ENCODE results near the gene SZT2. TPM values are rescaled to one million over a fixed set of nuclear protein-coding genes. Genes with fewer than 3 reads are reported as not detected.
"Not testable (repeated sequence)": the region's sequence is repeated elsewhere in the genome, so short reads cannot be mapped to it uniquely, and the experiment has no call there.

The SZT2 gene
- total RNA-seq, 1 donor from 2014 or later, result 17.3 TPM

DNA sequence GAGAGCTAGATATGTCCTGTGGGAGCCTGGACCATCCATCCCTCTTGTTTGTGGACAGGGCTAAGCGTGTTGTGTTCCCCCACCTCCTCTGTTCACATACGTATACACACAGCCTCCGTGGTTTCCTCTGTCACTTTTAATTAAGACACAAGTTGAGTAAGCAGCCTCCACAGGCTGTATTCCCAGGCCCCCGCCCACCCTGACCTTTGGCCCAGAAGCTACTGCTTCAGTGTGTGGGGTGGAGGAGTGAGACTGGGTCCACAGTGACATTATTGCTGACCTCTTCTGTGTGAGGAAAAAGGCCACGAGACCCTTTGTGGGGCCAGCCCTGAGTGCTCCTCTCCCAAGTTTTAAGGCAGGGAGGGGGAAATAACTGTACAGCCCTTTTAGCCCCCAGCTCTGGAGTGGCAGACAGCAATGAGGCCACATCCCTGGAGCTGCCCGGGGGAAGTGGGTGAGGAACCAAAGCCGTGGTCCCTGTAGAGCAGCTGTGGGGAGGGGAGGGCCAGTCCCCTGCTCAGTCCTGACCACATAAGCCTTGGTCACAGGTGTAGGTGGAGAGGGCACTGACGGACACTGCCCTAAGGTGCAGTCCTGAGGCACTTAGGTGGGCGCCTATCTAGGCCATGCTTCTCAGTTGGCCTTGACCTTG is 26.3 kb upstream of the SZT2 start:
- DNase-seq, result no peak

DNA sequence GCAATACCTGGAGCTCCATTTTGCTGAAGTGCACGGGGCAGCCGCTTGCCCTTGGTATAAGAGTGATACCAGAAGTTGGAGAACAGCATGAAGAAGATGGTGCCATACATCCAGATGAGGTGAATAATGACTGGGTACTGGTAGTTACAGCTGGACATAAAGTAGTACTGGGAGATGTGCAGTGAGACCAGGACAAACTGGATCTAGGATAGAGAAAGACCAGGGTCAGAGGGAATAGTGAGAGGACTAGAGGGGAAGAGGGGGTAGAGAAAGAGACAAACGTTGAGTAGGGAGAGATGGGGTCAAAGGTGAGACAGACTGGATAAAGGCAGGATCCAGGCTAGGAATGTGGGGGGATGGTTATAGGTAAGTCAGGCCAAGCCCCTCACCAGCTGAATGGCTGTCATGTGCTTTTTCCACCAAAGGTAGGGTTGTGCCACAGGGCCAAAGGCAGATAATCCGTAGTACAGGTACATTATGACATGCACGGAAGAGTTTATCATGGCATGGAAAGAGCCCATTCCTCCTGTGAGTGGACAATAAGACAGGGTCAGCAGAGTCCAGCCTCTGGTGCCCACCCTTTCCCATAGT is 25.7 kb upstream of the SZT2 start:
- DNase-seq, result no peak

DNA sequence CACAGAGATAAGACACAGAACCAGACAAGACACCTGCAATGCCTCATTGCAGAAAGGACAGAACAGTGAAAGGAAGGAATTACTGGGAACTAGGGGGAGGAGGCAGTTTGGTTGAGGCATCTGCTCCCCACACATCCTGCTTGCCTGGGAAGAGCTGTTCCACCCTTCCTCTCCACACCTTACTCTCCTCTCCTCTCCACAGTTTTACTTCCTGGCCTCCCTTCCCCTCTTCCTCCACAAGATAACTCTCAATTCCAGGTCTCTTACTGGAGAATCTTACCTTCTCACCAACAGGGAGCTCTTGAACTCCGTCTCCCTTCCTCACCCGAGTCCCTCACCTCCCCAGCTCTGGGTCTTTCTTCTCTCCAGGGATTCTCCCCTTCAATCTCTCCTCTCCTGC is 24.0 kb upstream of the SZT2 start:
- DNase-seq, result no peak

DNA sequence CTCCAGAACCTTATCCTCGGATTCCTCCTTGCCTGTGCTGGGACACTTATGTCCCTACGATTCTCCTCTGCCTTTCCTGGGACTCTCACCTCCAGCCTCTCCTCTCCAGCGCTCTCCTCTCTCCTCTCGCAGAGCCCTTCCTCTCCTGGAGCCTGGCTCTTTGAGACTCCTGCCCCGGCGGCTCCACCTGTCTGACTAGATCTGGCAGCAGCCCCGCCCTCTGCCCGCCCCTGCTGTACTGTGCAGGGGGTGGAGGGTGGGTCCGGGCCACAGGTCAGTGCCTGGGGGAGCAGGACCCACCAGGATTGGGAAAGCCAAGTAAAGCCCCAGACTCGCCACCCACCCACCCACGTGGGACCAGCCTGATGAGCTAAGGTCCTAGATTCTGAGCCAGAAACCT is 23.5 kb upstream of the SZT2 start:
- DNase-seq, result no peak

DNA sequence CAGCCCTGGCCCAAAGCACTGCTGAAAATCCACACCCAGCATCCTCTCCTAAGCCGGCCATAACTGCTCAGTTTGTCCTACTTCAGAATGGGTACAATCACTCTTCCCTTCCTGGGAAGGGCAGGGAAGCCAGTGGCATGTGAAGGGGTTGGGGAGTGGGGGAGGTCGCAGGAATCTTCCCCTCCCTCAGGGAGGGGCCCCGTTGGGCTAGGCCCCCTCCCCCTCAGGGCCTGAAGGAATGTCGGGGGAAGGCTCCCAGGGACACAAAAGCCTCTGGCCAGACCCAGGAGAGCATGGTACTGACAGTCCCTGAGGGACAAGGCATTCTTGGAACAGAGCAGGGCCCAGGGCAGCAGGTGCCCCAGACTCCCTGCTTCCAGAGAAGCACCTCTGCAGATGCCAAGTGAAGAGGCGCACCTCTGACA is 23.1 kb upstream of the SZT2 start:
- no peak for DNase-seq

DNA sequence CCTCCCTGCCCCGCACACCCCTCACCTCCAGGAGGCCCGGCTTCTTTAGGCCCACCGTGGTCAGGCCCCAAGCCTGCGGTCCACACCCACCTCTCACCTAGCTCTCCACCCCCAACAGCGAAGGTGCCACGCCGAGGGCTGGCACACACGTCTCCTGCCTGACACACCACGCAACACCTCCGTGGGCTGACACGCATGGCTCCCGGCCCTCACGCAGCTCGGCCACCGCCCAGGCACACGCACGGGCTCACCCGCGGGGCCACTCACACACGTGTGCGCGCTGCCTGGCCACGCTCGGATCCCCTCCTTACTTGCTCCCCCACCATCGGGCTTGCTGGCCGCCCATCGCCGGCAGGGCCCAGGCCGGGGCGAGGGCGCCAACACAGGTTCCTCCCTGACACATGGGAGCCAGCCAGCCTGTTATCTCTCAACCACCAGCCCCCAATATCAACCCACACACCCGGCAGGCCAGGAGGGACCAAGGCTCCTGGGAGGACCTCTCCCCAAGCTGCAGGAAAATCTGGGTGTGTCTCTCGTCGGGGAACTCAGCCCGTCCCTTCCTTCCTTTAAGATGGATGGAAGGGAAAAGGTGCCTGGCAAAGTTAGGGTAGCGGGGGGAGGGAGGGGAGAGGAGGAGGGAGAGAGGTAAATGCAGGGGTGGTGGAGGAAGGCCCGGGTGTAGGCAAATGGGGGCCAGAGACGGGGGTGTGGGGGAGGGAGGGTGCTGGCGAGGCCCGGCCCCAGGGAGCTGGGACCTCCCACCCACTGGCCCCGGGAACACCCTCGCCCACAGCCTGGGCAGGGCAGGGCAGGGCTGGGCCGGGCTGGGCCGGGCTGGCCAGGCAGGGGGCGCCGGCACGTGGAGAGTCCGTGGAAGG is 22.4 kb upstream of the SZT2 start:
- no peak for DNase-seq

DNA sequence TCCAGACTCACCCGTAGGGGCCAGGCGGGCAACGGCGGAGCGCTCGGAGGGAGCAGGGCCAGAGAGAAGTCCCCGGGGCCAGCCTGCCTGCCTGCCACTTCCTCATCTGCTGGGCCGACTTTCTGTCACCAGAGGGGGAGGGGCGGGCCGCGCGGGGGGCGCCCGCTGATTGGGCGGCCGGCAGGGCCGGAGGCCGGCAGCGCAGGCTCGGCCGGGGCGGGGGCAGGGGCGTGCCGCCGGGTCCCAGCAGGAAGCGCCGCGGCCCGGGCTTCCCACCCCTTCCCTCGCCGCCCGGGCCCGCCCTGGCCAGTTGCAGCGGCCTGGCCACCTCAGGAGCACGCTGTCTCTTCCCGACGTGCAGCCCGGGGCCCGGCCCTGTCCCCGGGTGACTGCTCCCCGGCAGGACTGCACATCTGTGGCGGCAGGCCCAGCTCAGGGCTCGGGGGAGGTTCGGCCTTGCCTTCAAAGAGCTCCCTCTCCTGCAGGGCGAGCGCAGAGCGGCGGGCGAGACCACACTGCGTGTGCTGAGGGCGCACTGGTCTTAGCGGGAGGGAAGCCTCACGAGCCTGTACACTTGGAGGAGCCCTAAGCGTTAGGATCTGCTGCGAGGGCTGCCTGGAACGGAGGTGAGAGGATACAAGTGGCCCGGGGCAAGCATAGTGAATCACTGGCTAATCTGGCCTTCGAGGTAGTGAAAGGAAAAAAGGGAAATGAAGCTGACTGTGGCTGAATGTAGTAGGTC is 21.6 kb upstream of the SZT2 start, which contains the start of gene ELOVL1:
TSS of gene ELOVL1 (minus strand) at position 108 of the 742 bp plus-strand sequence. CDS start 2,402 bp downstream, outside the sequence.
- peak; percentile 82 for DNase-seq

DNA sequence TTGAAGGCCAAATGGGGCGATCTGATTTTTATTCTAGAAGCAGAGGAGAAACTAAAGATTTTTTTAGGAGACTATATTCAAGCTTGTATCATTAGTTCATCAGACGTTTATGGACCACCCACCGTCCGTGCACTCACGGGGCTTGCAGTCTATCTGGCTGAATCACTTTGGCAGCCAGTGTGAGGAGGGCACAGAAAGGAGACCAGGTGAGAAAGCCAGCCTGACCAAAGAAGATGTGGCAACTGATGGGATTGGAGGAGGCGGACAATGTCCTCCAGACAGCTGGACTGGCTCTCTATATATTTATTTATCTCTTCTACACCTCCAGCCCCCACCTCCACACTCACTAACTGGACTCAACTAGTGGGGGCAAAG is 21.1 kb upstream of the SZT2 start:
- DNase-seq, result no peak

DNA sequence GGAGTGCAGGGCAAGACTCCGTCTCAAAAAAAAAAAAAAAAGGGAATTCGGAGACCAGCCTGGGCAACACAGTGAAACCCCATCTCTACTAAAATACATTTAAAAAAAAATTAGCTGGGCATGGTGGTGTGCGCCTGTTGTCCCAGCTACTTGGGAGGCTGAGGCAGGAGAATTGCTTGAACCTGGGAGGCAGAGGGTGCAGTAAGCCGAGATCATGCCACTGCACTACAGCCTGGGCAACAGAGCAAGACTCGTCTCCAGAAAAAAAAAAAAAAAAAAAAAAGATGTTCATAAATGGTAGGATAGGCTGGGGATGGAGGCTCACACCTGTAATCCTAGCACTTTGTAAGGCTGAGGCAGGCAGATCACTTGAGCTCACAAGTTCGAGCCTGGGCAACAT is 19.9 kb upstream of the SZT2 start:
- DNase-seq, result not testable (repeated sequence)

DNA sequence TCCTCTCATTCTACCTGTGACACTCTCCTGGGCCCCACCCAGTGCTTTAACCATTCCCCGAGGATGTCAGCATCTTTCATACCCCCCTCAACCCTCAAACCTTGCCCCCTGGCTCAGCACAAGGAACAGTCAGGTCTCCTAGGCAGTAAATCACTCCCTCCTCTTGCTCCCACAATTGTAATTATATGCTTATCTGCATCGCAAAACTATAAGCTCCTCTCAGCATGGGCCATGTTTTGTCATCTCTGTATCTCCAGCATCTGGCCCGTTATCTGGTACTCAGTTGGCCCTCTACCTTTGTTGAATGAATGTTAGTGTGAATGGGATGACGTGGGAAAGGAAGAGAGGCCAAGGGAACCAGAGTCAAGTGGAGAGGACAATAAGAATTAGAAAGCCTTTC is 19.1 kb upstream of the SZT2 start:
- DNase-seq, result no peak

DNA sequence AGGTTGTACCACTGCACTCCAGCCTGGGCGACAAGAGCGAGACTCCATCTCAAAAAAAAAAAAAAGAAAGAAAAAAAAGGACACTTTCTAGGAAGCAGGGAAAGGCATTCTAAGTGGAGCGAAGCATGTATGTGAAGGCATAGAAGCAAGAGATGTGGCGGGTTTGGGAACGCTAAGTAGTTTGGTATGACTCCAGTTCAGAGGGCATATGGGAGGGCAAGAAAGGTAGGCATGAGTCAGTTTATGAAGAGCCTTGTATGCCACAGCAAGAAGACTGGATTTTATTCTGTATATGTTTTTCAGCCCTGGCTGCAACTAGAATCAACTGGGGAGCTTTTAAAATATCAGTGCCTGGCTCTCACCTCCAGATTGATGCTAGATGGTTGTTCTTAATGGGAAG is 17.5 kb upstream of the SZT2 start:
- no peak for DNase-seq

DNA sequence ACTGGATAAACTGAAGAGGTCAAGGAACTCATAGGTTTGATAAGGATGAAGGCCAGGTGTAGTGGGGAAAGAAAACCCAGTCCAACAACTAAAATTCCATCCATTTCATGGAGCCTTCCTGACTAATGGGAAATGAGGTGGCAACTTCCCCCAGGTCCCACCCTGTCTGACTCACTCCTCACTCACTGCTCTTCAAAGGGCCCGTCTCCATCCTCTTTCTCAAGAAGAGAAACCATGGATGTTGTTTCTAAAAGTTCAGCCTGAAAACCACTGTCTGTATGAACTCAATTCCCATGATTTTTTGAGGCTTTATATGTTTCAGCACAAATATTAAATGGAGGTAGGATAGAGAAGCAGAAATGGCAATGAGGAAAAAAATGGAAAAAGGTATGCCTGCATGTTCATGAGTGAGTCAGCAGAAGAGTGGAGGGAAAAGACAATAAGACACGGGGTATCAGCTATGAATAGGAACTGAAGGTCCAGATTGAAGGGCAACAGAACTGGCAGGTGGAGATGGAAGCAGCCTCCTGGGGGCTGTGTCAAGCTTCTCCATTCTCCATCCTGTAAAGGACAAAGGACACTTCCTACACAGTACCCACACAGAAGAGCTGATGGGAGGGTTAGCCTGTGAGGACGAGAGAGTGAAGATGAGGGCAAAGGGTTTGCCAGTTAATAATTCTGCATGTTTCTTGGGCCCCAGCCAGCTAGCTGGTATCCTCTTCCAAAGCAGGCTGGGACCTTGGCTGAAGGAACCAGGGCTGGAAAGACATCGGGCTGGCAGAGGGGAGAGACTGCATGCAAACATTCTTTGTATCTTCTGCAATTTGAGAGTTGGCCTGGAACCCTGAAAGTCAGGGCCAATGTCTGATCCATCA is 16.4 kb upstream of the SZT2 start:
- no peak for DNase-seq

DNA sequence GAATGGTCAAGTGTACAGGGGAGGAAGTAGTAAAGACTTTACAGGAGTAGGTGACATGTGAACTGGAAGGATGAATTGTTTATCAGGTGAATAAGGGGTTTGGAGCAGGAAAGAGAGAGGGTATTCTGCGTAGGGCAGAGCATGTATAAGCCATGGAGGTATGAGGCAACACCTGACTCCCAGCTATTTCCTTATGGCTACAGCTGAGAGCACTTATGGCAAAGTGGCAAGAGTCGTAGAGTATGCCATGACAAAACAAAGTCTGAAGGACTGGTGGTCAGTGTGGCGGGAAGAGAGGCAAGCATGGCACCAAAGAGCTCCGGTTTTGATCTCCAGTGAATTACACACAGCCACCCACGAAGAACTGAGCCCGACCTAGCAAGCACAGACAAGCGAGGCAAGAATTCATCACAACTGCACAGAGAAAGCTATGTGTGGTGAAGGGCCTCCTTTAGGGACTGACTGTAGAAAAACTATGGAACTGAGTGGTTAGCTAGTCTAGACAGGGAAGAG is 12.9 kb upstream of the SZT2 start:
- no peak for DNase-seq

DNA sequence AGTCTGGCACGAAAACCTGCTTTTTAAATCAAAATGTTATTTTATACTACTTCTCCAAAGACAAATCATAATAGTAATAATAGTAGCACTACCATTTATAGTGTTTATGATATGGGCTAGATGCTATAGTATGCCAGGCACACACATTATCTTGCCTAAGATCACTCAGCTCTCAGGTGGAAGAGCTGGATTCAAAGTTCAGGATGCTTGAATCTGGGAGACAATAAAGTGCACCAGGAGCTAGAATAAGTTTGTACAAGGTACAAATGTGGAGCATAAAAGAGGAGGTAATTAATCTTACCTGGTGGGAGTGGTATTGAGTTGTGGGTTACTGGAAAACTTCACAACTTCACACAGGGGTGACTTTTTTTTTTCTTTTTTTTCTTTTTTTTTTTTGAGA is 11.9 kb upstream of the SZT2 start:
- DNase-seq, result no peak

DNA sequence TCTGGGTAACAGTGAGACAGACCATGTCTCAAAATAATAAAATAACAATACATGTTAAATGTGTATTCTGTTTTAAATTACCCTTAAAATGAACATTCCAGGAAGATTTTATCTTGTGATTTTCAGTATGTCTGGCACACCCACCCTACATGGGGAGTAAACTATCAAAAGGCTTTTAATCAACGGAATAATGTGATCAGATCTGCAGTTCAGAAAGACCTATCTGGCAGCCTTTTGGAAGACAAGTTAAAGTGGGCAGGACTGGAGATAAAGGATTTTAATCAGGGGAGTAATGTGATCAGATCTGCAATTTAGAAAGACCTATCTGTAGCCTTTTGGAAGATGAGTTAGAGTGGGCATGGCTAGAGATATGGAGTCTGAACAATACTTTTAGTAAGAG is 10.2 kb upstream of the SZT2 start:
- DNase-seq, result no peak

DNA sequence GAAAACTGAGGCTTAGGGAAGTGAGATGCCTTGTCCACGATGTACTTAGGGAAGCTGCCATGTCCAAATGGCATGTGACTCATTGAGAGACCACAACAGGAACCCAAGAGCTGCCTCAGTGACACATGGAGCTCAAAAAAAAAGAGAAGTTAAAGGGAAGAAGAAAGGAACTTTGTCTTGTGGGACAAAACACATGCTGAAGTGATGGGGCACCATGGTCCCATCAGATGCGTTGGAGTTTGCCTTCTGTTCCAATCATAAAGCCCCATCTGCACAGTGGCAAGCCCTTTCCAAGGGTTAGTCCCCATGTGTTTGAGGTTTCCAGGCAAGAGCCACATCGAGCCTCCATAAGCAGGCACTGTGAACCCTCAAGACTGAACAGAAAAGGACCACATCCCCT is 8.1 kb upstream of the SZT2 start:
- no peak for DNase-seq

DNA sequence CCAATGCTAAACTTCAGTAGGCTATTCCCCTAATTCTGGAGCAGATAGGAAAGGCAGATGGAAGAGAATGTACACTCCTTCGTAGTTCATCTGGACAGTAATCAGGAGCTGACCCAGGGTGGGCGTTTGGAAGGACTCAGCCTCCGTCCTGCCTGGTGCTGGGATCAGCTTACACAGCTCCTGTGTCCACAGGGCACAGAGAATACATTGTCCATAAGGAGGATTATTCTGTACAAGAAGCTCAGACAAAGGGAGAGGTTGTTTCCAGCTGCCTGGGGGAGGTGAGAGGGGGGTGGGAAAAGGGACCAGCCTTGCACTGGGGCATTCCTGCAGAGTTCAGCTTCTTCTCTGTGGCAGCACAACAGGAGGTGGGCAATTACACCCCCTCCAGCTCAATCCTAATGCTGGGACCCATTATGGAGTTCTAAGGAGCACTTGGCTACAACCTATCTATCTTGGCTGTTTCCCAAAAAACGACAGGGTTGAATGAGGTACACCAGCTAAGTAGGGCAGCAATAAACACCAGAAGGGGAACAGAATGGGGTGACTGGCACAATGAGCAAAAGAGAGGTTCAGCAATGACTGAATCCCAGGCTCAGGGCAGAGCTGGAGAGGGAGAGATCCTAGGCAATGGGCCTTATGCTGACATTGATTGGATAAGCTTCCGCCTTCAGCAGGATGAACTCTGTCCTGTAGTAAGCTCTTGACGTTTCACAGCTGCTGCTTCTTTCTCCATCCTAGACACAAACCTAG is 7.5 kb upstream of the SZT2 start:
- DNase-seq, result peak; percentile 48

DNA sequence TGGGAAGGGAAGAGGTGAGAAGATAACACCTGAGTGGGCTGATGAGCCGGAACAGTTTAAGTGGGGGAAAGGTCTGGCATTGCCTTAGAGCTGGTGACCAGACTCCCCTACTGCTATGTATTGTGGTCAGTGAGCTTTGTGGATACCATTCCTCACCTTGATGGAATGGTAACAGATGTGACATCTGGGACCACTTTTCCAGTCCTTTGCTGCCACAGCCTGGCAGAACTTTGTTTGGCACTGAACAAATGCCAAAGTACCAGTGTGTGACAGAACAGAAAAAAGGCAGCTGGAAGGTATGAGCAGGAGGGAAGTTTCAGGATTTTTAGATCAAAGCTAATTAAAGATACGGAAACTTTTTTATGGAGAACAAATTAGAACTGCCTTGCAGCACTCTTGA is 6.2 kb upstream of the SZT2 start:
- DNase-seq, result peak; percentile 11

DNA sequence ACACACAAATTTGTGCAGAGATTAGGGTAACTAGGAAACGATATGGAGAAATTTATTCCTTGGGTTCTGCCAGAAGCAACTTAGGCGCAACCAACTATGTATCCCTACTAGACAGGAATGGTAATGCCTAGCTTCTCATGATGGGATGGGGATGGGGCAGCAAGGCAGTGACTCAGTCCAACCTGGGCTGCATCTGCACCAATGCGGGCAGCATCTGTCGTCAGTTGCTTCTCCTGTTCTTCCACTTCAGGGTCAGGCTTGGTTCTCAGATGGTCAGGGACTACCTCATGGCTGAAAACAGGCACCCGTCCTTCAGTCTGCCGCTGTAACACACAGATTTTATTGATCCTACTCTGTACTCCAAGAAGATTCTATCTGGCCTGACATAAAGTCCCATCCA is 3.0 kb upstream of the SZT2 start:
- DNase-seq, result no peak

DNA sequence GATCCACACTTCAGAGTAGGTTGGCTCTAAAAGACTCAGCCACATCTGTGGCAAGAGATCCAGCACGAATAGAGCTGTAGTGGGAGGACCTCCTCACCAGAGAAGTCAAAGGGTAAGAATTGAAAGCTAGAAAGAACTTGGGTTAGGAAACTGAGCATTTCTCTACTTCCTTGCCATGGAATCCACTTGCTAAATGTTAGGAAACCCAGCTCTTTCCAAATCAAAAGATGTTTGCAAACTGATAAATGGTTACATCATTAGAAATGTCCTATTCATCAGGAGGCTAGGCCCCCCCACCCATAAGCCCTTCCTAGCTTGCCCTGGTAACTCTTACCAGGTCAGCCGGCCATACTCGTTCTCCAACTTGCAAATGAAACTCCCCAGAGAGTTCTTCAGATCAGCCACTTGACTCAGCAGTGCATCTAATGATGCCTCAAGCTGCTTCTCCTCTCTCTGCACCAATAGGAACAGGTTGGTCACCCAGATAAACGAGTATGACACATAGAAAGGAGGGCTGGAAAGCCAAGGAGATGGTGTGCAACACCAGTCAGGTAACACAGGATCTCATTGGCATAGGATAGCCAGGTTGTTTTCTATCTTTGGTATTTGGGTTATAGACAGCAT is 1.6 kb upstream of the SZT2 start:
- no peak for DNase-seq
